HG03442 (cell line): ENCODE data around the gene RNF169.
"Not testable (repeated sequence)": the region's sequence is repeated elsewhere in the genome, so short reads cannot be mapped to it uniquely, and the experiment has no call there.

ENCODE experiments used
- ATAC-seq: cut with Tn5 transposase; IDR thresholded peaks from one replicate; pipeline ENCODE4 v1.9.1; 2021; ENCODE audit warnings: mild to moderate bottlenecking, moderate library complexity; ENCODE audit not compliant: unreplicated experiment

Gene RNF169

DNA sequence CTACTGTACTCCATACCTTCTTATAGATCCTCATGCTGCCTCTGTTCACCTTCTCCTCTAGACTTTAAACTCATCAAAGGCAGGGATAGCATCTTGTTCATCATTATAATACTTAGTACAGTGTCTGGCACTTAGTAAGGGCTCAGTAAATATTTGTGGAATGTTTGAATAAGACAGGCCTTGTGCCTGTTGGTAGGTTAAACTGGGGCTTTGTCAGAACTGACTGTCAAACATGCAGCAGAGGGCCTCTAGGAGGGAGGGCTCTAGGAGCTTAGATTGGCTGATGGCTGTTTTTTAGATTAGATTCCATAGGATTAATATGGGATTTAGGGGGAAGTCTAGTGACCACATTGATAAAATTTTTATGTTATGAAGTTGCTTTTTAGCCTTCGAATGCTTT, 70.8 kb downstream of the RNF169 start:
- no peak for ATAC-seq

DNA sequence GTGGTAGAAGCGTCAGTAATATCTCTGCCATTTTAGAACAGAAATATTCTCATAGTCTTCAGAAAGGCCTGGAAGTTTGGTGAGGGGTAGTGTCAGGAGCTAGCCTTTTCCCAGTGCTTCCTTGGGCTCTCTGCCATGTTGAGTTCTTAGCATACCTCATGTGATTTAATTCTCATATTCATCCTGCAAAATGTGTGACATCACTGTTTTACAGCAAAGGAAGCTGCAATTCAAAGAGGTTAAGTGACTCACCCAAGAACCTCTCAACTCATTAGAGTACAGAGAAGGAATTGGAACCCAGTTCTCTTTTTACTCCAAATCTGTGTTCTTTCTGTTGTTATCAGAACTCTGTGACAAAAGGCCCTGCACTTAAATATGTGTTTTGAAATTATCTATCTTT, 72.1 kb downstream of the RNF169 start:
- ATAC-seq: no peak

DNA sequence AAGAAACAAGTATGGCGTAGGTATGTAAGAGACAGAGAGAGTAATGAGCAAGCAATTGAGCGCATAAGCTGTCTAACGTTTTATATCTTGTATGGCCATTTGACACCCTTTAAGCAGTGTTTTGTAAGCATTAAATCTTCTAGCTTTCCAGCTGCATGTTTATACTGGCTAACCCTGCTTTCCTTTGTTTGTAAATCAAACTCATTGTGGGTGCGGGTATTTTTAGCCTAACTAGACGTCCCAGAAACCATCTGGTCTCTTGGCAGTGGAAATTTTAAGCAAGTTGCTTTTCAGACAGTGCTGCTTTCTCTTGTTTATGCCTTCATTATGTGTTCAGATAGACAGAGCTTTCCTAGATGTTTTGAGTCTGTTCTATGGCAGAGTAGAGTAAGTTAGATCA, 73.5 kb downstream of the RNF169 start:
- ATAC-seq: no peak

GRCh38 chr11:74824285-74824982, 75.8 kb downstream of the RNF169 start:
- no peak for ATAC-seq

DNA sequence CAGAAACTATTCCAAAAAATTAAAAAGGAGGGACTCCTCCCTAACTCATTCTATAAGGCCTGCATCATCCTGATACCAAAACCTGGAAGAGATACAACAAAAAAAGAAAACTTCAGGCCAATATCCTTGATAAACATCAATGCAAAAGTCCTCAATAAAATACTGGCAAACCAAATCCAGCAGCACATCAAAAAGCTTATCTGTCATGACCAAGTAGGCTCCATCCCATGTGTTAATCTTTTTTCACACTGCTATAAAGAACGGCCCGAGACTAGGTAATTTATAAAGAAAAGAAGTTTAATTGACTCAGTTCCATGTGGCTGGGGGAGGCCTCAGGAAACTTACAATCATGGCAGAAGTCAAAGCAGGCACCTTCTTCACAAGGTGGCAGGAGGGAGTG, 76.9 kb downstream of the RNF169 start:
- ATAC-seq: not testable (repeated sequence)

DNA sequence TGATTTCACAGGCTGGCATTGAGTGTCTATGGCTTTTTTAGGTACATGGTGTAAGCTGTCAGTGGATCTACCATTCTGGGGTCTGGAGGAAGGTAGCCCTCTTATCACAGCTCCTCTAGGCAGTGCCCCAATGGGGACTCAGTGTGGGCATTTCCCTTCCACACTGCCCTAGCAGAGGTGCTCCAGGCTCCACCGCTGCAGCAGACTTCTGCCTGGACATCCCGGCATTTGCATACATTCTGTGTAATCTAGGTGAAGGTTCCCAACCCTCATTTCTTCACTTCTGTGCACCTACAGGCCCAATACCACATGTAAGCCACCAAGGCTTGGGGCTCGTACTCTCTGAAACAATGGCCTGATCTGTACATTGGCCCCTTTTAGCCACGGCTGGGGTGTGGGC, 78.3 kb downstream of the RNF169 start:
- no peak for ATAC-seq

DNA sequence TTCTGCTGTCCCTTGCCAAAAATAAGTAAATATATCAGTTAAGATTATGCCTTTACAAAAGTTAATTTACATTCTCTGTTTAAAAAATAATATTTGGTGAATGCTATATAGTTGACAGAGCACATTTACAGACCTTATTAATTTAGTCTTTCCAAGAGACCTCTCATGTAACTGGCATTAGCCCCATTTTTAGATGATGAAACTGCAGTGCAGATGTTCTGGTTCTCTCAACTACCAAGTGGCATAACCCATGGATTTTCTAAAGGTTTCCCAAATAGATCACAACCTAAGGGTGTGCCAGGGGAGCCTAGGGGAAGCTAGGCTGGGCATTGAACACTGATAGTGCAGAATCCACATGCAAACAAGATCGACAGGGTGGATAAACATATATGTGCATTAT, 88.5 kb downstream of the RNF169 start:
- ATAC-seq: no peak

- no peak for ATAC-seq
Observed at GRCh38 chr11:74838188-74838587, 89.5 kb downstream of the RNF169 start.

DNA sequence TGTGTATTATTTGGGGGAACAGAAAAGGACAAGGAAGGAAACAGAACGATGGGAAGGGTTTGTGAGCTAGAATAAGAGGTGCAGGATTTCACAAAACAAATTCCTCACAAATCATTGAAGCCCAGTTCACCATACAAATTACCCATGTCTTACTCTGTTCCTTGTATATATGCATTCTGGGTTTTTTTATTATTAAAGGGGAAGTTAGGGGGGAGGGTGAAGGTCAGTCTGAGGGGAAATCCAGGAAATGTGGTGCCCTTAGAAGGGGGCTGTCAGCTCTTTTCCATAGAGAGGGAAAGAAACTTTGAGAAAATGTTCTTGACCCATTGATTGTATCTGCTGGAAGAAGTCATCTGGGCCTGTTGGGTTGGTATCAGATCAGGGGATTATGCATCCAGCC, 90.8 kb downstream of the RNF169 start:
- no peak for ATAC-seq

DNA sequence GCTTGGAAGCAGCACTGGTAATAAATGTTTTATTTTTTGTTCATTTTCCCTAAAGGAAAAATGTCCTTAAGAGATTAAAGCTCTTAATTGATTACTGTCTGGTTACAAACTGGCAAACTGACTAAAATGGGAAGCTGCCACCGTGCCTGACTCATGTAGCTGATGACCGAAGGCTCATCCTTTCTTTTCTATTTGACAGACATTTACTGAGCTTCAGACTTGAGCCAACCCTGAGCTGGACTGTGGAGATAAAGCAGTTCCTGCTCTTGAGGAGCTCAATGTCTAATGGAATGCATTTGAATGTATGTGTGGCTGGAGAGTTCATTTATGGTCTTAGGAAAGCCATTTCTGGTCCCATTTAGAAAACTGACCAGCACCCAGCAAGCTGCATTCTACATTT, 91.3 kb downstream of the RNF169 start:
- no peak for ATAC-seq

GRCh38 chr11:74840486-74840885, 91.8 kb downstream of the RNF169 start:
- no peak for ATAC-seq

DNA sequence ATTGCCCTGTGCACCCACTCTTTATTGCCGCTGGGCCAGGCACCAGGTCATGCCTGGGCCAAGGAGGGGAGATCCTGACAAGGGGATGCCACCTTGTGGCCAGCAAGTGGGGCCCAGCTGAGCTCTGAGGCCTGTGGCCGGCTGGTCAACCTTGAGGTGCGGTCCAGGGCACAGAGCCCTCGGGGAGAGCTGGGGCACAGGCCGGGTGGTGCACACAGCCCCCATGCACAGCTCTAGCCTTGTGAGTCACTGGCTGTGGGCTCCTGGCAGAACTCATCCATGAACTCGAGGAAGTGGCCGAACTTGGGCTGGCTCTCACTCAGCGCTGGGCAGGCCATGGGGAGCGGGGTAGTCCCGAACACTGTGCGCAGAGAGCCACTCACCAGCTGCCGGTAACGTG, 94.3 kb downstream of the RNF169 start:
- ATAC-seq: no peak

DNA sequence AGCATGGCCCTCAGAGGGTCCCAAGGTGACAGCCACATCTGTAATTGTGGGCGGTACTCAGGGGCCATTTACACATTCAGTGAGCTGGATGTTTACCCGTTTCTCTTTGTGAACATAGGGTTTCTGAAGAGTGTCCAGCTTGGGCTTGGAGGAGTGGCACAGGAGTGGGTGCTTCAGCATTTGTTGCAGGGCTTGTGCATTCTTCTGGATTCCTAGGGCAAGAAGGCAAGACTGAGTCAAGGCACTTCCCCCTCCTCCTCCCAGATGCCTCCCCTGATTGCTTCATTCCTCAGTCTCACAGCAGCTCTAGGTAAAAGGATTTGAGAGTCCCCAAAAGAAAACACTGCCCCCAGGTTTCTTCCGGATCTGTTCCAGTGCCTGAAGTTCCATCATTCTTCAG, 95.4 kb downstream of the RNF169 start:
- no peak for ATAC-seq

DNA sequence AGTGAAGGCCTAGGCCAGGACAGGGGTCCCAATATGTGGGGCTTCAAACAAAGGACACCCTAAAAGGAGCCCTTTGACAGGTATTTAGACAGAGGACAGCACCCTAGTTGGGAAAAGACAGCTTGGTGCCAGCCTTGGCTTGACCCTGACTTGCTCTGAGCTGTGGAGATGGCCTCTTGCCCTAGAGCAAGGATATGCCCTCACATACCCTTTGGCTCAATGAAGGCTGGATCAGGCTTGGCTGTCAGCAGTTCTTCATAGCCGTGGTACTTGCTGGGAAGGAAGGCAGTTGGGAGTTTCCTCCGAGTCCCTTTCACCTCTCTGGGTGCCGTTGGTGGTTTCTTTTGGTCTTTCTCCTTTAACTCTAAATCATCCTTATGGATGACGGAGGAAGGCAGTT, 96.2 kb downstream of the RNF169 start:
- ATAC-seq: no peak

DNA sequence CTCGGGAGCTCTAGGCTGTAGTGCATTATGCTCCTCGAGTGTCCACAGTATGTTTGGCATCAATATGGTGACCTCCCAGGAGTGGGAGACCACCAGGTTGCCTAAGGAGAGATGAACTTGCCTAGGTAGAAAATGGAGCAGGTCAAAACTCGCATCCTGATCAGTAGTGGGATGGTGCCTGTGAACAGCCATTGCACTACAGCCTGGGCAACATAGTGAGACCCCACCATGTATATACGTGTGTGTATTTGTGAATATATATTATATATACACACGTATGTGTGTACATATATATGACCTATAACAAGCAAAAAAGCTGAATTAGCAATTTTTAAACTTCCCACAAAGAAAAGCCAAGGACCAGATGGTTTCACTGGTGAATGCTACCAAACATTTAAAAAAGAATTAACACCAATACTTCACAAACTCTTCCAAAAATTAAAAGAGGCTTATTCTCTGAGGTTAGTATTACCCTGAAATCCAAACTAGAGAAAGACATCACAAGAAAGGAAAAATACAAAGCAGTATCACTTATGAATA, 97.4 kb downstream of the RNF169 start:
- ATAC-seq: no peak

GRCh38 chr11:74846770-74847169, 98.1 kb downstream of the RNF169 start:
- no peak for ATAC-seq

- no peak for ATAC-seq
Observed at GRCh38 chr11:74847395-74847794, 98.7 kb downstream of the RNF169 start.

- ATAC-seq: no peak
Observed at GRCh38 chr11:74847895-74848294, 99.2 kb downstream of the RNF169 start.

- no peak for ATAC-seq
Observed at GRCh38 chr11:74849525-74850391, 101.1 kb downstream of the RNF169 start.

DNA sequence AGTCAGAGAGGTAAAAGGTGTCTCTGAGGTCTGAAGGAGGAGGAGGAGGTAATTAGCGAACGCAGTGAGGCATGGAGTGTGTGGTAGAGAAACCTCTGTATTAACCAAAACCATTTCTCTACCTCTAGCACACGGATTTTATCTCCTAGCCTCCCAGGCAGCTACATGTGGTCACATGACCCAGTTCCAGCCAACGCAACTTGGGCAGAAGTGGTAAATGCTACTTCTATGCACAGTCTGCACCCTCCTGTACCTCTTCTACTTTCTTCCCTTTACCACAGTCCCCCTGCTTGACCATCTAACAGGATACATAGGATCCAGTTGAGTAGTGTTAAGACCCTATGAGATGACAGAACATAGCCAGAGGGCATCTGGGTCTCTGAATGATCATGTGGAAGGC, 104.6 kb downstream of the RNF169 start:
- no peak for ATAC-seq

DNA sequence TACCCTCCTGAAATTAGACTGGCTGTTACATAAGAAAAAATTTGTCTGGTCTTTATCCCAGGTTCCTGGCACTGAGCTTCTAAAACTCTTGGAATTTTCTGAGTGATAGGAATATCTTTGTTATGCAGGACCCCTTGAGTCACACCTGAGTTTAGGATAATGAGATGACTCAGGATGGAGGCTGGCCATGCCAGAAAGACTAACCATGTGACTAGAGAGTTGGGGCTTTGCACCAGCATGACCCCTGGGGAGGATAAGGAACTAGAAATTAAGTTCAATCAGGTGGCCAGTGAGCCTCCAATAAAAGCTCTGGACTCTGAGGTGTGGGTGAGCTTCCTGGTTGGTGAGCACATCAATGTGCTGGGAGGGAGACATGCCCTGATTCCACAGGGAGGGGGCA, 112.1 kb downstream of the RNF169 start:
- no peak for ATAC-seq

DNA sequence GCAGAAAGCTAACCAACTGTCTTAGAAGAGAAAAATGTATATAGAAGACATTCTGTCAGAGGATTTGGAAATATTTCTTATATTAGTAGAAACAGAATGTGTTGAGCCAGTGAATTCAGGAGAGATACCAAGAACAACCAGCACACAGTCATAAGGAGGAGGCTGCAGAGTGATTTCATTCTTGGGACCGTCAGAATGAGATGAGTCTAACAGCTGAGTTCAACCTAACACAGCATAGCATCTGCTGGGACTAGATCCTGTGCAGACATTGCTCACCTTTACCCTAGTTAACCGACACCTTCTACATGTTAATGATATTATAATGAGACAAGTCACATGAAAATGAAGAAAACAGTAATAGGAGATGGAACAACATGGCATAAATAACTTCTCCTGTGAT, 114.8 kb downstream of the RNF169 start:
- no peak for ATAC-seq
